Central memory CD4-positive, alpha-beta T cell (primary cell): ENCODE measurements around the gene CHCHD1.
"Not testable (repeated sequence)": the region's sequence is repeated elsewhere in the genome, so short reads cannot be mapped to it uniquely, and the experiment has no call there.

Experiments
- DNase-seq: peaks from one replicate; pipeline ENCODE4 v3.0.0; 2022

Gene CHCHD1

GRCh38 chr10:73814276-73814895 lies 32.5 kb downstream of the CHCHD1 start:
- no peak for DNase-seq

GRCh38 chr10:73814896-73815718 lies 33.3 kb downstream of the CHCHD1 start:
- DNase-seq: no peak

GRCh38 chr10:73815719-73816030 lies 33.8 kb downstream of the CHCHD1 start:
- no peak for DNase-seq

- no peak for DNase-seq
Observed at GRCh38 chr10:73816917-73817729, 35.3 kb downstream of the CHCHD1 start.

- DNase-seq: no peak
Observed at GRCh38 chr10:73817826-73818225, 36.0 kb downstream of the CHCHD1 start.

GRCh38 chr10:73818402-73818801 lies 36.6 kb downstream of the CHCHD1 start:
- no peak for DNase-seq

GRCh38 chr10:73819081-73819480 lies 37.2 kb downstream of the CHCHD1 start:
- DNase-seq: no peak

- DNase-seq: no peak
Observed at GRCh38 chr10:73819513-73820093, 37.8 kb downstream of the CHCHD1 start.

- no peak for DNase-seq
Observed at GRCh38 chr10:73823391-73823790, 41.5 kb downstream of the CHCHD1 start.

- DNase-seq: no peak
Observed at GRCh38 chr10:73824146-73824725, 42.4 kb downstream of the CHCHD1 start.

GRCh38 chr10:73827346-73828089 lies 45.7 kb downstream of the CHCHD1 start:
- DNase-seq: no peak

GRCh38 chr10:73828161-73828560 lies 46.3 kb downstream of the CHCHD1 start:
- DNase-seq: no peak

GRCh38 chr10:73829090-73829489 lies 47.2 kb downstream of the CHCHD1 start:
- DNase-seq: not testable (repeated sequence)
